HK-2 (cell line): ENCODE data around the gene CDH12.
A peak's percentile ranks its signal among the peaks of the same experiment; 100 is the strongest.
"Not testable (repeated sequence)": the region's sequence is repeated elsewhere in the genome, so short reads cannot be mapped to it uniquely, and the experiment has no call there.

Experiments used
- DNase-seq: peaks from one replicate; pipeline ENCODE4 v3.0.0-alpha.2; 2018; ENCODE audit not compliant: unreplicated experiment

The CDH12 gene

DNA sequence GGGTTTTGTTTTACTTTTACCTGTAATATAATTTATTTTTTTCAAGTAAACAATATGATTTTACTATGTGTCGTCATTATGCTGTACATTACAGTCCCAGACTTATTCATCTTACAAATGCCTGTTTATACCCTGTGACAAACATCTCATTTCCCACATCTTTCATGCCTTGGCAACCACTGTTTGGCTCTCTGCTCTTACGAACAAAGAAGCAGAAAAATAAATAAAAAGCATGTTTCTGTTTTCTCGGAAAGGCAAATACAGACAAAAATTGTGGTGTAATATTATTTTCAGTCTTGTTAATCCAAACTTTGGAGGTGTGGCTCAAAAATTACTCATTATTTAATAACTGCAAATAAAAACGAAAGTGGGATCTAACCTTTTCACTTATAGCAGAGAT, 393.0 kb downstream of the CDH12 start:
- no peak for DNase-seq

DNA sequence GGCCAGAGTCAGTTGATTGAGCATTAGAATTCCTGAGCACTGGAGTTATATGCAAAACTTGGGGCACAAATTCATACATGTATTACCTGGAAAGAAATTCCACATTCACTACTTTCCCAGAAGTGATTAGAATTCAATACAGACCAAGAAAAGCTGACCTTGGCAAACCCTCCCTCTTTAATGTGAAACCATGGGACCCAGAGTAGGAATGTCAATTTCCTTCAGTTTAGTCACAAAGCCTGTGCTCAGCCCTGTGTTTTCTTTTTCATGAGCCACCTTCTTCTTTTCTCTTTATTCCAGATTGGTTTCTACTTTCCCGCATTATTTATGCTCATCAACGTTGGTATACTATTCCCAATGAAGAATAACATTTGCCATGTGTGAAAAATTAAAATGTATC, 420.2 kb downstream of the CDH12 start:
- DNase-seq = no peak

DNA sequence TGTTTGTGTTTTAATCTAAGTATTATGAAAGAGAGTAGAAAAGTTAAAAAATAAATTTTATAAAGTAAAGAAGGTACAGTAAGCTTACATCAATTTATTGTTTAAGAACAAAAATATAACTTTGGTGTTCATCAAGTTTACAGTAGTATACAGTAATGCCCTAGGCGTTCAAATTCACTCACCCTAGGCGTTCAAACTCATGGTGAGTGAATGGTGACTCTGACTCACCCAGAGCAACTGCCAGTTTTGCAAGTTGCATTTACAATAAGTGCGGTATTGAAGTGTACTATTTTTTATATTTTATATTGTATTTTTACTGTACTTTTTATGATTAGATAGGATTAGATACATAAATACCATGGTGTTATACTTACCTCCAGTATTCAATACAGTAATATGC, 421.3 kb downstream of the CDH12 start:
- DNase-seq = no peak

DNA sequence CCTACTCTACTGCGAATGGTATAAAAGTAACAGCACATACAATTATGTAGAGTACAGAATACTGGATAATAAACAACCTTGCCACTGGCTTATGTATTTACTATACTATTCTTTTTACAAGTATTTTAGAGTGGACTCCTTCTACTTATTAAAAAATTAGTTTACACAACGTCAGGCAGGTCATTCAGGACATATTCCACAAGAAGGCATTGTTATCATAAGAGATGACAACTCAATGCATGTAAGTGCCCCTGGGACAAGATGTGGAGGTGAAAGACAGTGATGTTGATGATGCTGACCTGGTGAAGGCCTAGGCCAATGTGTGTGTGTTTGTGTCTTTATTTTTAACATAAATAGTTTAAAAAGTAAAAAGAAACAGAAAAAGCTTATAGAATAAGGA, 421.7 kb downstream of the CDH12 start:
- DNase-seq = no peak

DNA sequence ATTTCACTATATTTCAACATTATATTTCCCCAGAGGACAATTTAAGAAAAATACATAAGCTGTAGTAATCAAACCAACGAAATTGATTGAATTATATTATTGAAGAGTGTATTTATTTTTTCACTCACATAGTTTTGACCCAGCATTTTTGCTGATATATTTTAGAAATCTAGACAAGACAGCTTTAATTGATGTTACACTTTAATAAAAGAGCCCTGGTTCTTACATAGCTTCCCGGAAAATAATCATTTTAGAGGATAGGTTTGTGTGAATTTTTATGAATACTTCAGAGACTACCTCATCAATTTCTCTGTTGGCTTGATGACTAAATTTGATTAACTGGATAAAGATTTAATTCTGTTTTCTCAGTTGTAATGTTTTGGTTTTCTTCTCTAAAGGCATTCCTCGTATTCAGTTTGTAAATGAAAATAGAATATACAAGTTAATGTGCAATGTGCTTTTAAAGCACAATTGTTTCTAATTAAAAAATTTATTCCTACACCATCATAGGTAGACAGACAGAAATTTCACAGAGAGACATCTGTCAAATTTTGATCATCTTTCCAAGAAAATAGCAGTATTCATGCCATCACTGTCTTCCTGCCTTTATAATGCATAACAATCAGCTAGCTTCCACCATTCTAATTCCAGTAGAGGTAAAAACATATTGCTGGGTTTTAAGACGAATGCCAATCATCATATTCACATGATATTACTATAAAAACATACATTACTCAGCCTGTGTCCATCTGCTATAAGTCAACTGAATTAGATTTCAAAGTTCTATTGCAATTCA, 441.4 kb downstream of the CDH12 start:
- DNase-seq = no peak

DNA sequence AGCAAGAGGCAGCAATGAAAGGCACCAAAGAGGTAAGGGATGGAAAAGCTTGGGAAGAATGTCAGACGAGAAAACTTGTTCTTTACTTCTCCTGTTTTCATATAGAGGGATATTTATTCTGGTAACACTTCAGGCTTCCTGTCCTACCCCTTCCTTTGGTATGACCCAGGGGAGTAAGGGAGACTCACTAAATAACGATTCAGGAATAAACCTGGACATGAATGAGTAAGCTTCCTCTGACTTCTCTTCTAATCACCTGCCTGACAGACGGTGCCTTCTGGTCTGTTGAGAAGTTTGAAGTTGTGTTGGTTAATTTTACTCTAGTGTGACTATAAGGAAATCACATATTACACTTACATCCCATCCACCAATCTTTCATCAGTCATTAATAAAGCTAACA, 461.2 kb downstream of the CDH12 start:
- DNase-seq = no peak

DNA sequence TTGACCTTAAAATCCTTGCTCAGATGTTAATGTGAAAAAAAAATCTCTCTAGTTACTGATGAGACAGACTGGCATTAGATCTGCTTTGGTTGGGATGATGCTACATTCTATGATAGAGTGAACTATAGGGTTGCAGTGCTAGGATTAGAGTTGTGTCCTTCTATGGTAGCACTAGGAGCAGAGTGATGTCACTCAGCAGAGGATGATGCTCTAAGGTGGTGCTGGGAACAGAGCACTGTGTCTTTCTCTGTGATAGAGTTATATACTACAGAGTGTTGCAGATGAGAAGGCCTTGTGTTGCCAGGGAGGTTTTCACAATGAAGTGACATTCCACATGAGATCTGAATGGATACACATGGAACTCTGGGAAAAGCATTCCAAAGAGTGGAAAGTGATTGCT, 462.3 kb downstream of the CDH12 start:
- no peak for DNase-seq

DNA sequence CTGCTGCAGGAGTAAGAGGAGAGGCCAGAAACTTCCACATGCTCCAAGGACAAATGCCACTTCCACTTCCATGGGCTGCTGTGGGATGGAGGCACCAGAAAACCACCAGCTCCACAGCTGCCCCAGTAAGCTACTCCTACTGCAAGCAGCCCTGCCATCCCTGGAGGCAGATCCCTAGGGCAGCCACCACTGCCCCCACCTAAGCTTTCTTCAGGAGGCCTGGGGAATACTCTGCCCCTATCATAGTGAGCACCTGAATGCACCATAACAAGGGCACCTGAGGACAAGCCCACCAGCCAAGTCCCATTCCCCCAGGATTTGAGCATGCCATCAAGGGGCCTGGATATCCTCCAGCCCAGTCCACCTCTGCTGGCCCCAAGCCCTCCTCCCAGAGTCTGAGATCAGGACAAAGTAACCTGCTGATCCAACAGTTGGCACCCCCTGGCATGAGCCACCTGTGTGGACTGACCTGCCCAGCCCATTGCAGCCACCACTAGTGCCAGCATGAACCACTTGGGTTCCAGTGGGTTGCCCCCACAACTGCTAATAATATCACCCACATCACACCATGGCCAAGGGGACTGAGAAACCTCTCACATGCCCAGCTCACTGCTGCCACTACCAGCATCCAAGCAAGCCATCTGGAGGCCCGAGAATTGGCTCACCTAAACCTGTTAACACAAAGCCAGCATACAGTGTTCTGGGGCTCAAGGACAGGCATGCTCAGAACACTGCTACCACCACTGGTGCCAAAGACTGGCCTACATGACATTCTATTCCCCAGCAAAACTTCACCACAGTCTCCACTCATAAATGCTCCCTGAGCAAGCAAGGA, 480.1 kb downstream of the CDH12 start:
- DNase-seq = no peak

DNA sequence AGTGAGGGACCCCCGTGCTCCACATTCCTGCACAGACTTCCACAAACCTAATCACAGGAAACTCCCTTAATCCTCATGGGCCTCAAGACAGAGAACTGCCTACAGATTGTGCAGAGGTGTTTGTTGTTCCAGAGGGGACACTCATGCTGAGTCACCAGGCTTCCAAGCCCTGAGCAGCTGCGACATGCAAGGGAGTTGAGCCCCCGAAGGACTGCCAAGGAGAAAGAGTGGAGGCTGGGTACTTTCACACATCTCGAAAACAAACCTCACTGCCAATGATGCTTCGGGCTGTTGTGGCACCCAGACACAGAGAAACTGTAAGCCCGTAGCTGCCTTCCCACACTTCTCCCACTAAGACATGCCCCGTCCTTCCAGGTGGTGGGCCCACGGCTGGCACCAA, 480.8 kb downstream of the CDH12 start:
- DNase-seq = peak; percentile 20

DNA sequence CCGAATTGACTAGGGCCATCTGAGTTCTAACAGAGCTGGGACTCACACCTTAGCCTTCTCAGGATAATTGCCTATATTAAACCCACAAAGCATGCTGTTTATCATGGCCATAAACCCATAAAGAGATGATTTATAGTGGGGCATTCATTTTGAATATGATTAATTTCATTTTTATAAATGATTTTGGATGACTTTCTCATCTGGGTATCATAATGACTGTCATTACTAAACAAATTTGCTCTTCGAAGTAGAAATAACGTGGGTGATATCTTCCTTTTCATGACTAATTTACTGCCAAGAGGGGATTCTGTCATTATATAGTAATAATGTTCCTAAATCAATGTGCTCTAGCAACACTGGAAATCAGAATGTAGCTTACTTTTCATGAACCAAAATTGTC, 498.2 kb downstream of the CDH12 start:
- DNase-seq = no peak

DNA sequence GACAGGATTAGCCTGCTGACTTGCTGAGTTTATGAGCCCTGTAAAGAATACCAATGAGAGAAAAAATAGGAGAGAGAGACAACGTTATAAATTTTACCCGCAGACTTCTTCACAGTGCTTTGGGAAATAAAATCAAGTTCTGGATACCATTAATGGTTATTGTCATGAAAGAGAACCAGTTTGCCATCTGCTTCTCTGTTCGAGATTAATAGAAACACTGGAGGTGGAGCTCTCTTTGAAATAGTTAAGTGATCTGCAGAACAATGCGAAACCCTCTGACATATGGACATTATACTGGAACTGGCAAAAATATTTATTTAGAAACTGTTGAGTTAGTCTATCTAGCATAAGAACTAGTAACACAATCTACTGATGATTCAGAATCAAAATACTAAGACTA, 500.7 kb downstream of the CDH12 start:
- DNase-seq = no peak

DNA sequence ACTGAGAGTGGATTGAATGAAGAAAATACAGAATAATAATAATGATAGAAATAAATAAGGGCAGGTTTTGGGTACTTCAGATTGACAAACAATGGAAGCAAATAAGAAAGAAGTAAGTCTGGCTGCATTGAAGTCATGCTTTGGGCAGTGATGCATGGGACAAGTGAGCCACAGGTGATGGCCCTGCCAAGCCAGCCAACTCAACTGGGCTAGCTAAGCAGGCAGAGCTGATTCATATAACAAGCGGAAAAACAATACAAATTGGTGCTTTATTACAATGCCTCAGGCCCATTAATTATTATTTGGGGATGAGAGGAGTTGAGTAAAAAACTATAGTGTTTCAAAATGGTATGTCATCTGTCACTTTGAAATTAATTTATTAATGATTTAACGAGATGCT, 502.0 kb downstream of the CDH12 start:
- no peak for DNase-seq

DNA sequence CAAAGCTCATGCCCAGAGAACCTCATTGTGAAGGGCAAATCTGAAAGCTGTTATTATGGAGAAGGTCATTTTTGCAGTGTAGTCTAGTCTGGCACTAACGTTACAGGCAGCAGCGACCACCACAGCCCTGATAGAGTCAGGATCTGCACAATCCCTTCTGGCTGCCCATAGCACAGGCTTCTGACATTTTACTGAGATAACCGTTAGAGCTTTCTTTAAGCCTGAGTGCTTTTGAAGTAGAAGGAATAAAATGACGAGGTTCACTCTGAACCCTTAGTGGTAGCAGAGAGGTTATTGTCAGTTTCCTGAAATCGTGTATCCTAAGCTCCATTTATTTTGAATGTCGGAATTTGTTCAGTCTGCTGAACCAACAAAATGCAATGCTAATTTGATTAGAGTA, 505.1 kb downstream of the CDH12 start:
- DNase-seq = no peak

DNA sequence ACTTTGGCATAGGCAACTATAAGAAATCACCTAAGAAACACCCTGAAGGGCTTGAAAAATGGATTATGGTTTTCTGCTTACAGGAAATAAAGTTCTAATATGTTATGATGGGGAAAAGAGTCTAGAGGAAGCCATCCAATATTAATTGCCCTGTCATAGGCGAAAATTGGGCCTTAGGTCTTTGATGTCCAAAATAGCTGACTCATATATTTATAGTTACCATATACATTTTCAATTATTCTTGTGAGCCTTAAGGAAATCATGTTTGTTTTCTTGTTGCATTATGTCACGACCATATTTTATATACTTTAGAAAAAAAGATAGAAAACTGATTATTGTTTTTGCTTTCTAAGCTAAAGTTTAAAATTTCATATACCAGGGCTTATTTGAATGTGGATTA, 509.1 kb downstream of the CDH12 start:
- DNase-seq = no peak

DNA sequence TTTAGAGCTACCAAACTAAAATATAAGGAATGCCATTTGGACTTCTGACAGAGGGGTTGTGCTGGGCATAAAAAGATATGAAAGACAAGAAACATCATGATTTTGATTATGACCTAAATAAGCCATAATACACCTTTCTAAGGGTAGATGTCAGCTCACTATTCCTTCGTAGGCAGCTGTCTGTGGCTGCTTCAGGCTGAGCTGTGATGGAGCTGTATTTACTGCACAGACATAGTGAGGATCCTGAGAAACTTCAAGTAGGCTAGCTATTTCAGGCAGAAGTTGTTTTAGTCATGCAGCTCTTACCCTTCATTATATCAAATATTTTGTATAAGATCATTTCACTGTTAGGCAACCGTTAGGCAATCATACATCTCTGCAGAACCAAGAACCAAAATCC, 511.7 kb downstream of the CDH12 start:
- no peak for DNase-seq

DNA sequence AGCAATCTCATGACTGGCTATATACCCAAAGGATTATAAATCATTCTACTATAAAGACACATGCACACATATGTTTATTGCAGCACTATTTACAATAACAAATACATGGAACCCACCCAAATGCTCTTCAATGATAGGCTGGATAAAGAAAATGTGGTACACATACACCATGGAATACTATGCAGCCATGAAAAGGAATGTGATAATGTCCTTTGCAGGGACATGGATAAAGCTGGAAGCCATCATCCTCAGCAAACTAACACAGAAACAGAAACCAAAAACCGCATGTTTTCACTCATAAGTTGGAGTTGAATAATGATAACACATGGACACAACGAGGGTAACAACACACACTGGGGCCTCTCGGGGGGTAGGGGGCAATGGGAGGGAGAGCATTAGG, 520.2 kb downstream of the CDH12 start:
- DNase-seq = not testable (repeated sequence)

DNA sequence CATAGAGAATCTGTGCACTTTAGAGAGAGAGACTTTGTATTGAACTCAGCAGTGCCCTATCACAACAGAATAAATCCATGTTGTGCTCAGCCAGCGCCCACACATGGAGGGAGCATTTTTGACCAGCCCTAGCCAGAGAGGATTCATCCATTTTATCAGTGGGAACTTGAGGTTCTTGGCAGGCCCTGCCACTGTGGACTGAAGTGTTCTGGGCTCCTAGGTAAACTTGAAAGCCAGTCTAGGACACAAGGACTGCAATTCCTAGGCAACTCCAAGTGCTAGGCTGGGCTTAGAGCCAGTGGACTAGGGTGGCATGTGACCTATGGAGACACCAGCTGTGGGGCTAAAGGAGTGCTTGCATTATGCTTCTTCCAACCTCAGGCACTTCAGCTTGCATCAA, 523.5 kb downstream of the CDH12 start:
- no peak for DNase-seq

DNA sequence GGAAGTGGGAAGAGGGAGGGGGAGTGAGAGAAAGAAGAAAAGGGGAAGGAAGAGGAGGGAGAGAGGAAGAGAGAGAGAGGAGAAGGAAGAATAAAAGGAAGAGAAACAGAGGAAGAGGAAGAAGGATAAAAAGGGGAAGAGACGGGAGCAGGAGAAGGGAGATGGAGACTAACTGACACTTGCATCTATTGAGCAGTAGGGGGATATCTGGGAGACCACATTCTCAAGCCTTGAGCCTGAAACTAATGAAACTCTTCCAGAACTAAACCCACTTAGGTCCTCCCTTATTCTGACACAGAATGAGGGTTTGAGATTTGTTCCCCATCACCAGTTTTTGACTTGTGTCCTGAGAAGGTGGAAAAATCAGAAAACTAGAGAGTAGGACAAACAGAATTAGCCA, 533.3 kb downstream of the CDH12 start:
- DNase-seq = no peak

DNA sequence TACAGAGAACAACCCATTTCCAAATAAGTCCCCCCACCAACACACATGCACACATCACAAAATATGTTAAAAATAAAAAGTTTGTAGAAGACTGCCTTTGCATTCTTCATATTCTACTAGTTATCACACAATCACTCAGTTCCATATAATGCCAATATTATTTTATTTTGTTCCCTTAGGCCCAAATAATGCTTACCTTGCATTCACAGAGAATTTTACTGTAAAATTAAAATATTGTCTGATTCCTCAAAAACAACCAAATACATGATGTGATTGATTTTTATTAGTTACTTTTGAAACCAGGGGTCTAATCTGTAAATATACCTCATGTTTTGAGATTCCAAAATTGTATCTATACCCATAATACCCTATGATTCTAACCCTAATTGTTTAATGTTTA, 536.9 kb downstream of the CDH12 start:
- no peak for DNase-seq

DNA sequence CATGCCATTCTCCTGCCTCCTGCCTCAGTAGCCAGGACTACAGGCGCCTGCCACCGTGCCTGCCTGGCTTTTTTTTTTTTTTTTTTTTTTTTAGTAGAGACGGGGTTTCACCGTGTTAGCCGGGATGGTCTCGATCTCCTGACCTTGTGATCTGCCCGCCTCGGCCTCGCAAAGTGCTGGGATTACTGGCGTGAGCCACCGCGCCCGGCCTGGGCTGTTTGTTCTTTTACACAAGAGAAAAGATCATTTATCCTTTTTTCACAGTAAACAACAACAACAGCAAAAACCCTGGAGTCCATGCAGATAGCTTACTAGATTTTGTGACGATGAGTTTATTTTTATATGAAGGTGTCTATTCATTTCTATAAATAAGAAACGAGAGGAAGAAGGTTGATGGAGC, 538.1 kb downstream of the CDH12 start:
- DNase-seq = not testable (repeated sequence)

DNA sequence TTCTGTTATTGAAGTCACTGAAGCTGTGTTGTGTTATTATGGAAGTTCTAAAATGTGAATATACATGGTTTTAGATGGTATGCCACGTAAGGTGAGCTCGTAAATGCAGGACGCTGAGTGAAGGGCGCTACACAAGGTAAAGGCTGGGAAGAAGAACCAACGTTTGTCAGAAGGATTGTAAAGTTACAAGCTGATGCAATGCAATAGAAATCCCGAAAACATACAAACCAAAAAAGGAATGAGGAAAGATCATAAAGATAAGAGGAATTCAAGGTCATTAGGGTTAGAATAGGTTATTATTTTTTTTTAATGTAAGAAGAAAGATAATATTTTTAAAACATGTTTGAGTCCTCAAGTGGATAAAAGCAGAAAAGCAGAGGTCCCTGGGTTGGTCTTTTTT, 538.6 kb downstream of the CDH12 start:
- no peak for DNase-seq

DNA sequence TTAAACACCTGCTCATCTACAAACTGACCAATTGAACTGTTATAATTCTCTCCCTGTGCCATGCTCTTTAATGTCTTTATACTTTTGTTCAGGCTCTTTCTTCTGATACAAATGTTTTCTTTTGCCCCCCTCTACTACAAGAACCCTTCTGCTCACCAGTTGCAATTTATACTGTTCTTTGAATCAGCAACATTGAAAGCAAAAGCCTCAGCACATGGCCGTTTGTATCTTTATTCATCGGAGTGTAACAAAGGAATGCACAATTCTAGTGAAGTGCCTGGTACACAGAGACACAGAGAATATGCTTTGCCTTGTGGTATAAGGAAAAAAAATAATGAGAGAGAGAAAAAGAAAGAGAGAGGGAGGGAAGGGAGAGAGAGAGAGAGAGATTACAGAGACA, 547.1 kb downstream of the CDH12 start:
- no peak for DNase-seq

DNA sequence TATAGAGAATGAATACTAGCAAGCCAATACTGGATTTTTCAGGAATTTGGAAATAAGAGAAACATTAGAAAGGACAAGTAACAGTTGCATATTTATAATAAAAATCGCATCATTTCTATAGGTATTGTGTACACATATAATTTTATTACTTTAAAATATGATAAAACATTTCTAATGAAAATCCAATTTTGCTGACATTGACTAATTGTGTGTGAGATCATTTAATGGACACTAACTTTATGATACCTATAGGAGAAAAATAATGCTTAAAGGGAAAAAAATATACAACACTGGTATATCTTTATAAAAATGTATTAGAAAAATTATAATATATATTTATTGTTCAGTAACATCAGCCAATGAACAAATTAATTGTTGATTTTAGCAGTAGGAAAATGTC, 557.3 kb downstream of the CDH12 start:
- DNase-seq = no peak
